Spleen (tissue), 7 donors: ENCODE data around the gene NRXN3.

Source experiments
- CTCF ChIP-seq, 11 experiments: fragments of 200-600 bp in 7 of 11; fragments of 450-650 bp in 4 of 11; sonication (generic) in 4 of 11; IDR thresholded peaks in 8 of 11; conservative IDR thresholded peaks in 3 of 11; 1 replicate in 7 of 11; 2 replicates in 4 of 11; pipeline versions ENCODE4 v1.4.0 to v1.8.0; 2016 to 2021; ENCODE audit warnings: antibody characterized with exemption in 11 of 11, inconsistent platforms in 4 of 11, mild to moderate bottlenecking in 1 of 11
- POLR2A ChIP-seq, 3 donors: fragments of 450-650 bp; IDR thresholded peaks; one replicate each; pipeline ENCODE4 v1.5.1; 2017; ENCODE audit warnings: antibody characterized with exemption in 3 of 3, mild to moderate bottlenecking in 1 of 3
- donor health status: DM: no; HTN: no; CAD: no; lungs with moderate emphysema.
- donor health status: DM: no; HTN: no; CAD: no.
- donor health status: DM: no; HTN: no; CAD: no.

- TF ChIP-seq POLR2A (IDR thresholded peaks at IDR 0.05): no peak
- TF ChIP-seq CTCF (IDR thresholded peaks at IDR 0.05 in 8 of 11, conservative IDR thresholded peaks at IDR 0.05 in 3 of 11): no peak
Observed at GRCh38 chr14:78974691-78975090, 804.5 kb downstream of the NRXN3 start.
